ENCODE measurements around the gene PC.

- TF ChIP-seq ZFP3 (CRISPR knock-in tag; IDR thresholded peaks at IDR 0.05): no peak
- TF ChIP-seq POU6F1 (CRISPR knock-in tag; IDR thresholded peaks at IDR 0.05; ENCODE audit: borderline replicate concordance, low read depth): no peak
- TF ChIP-seq ESRRG (CRISPR knock-in tag; IDR thresholded peaks at IDR 0.05): no peak
- no peak for TF ChIP-seq PATZ1 (CRISPR knock-in tag; IDR thresholded peaks at IDR 0.05; ENCODE audit: borderline replicate concordance)
- no peak for TF ChIP-seq ZFP30 (CRISPR knock-in tag; IDR thresholded peaks at IDR 0.05)
- TF ChIP-seq RARB (CRISPR knock-in tag; IDR thresholded peaks at IDR 0.05): no peak
- TF ChIP-seq ARNTL (CRISPR knock-in tag; IDR thresholded peaks at IDR 0.05; ENCODE audit: borderline replicate concordance, low read depth): no peak
- no peak for TF ChIP-seq ISL1 (CRISPR knock-in tag; IDR thresholded peaks at IDR 0.05)
- no peak for TF ChIP-seq SNAI2 (CRISPR knock-in tag; IDR thresholded peaks at IDR 0.05)
These were observed 28.0 kb upstream of the PC start for GRCh38 chr11:66986178-66986545.
